Mesothelial cell of epicardium (in vitro differentiated cells): ENCODE data around the gene KCNA1. TPM values are rescaled to one million over a fixed set of nuclear protein-coding genes. Genes with fewer than 3 reads are reported as not detected.

Experiments used
- DNase-seq, 2 experiments: peaks; one replicate each; pipeline ENCODE4 v3.0.0; 2021; ENCODE audit warnings: low spot score in 2 of 2; ENCODE audit not compliant: unreplicated experiment in 2 of 2
- H3K27ac Mint-ChIP-seq: 2 replicates; pipeline ENCODE4 v1.8.0; 2021; ENCODE audit warnings: mixed read lengths
- H3K27me3 Mint-ChIP-seq: 2 replicates; pipeline ENCODE4 v1.8.0; 2021; ENCODE audit warnings: low read depth, mixed read lengths
- H3K36me3 Mint-ChIP-seq: 2 replicates; pipeline ENCODE4 v1.8.0; 2021; ENCODE audit warnings: mixed read lengths
- H3K4me1 Mint-ChIP-seq: 2 replicates; pipeline ENCODE4 v1.8.0; 2021; ENCODE audit warnings: mixed read lengths
- H3K4me3 Mint-ChIP-seq: 2 replicates; pipeline ENCODE4 v1.8.0; 2021; ENCODE audit warnings: mild to moderate bottlenecking, moderate library complexity, mixed read lengths
- H3K9me3 Mint-ChIP-seq: 2 replicates; pipeline ENCODE4 v1.8.0; 2021; ENCODE audit warnings: mixed read lengths
- CTCF ChIP-seq: fragments of 200-600 bp; sonication (generic); IDR thresholded peaks from one replicate; pipeline ENCODE4 v1.5.0; 2021; ENCODE audit warnings: antibody characterized with exemption; ENCODE audit not compliant: unreplicated experiment
- total RNA-seq: library from RNA; stranded (reverse); gene quantifications from 3 replicates; pipeline ENCODE4 v1.2.1, GENCODE V29; 2021

Gene KCNA1
- total RNA-seq, 1 donor from 2014 or later = not detected

- Mint-ChIP-seq H3K27me3 (peaks cover 80% of the 10 kb centered on the region), H3K27ac (no peak overlapping the region), H3K9me3 (no peaks in the 10 kb centered on the region), H3K4me1 (no peaks in the 10 kb centered on the region), H3K4me3 (no peak overlapping the region), H3K36me3 (no peaks in the 10 kb centered on the region)
- DNase-seq = no peak
- no peak for TF ChIP-seq CTCF
These were observed 23.7 kb downstream of the KCNA1 start for GRCh38 chr12:4933411-4933810.

GRCh38 chr12:4934407-4935035, 24.8 kb downstream of the KCNA1 start:
- no peaks in the 10 kb centered on the region for H3K36me3 Mint-ChIP-seq
- no peak overlapping the region for H3K4me3 Mint-ChIP-seq
- DNase-seq = no peak
- no peaks in the 10 kb centered on the region for H3K4me1 Mint-ChIP-seq
- no peak for TF ChIP-seq CTCF
- H3K27me3 Mint-ChIP-seq = peaks cover 70% of the 10 kb centered on the region
- no peak overlapping the region for H3K27ac Mint-ChIP-seq
- H3K9me3 Mint-ChIP-seq = no peaks in the 10 kb centered on the region

GRCh38 chr12:4938900-4939299, 29.2 kb downstream of the KCNA1 start:
- Mint-ChIP-seq H3K27ac (no peak overlapping the region), H3K4me3 (no peak overlapping the region), H3K4me1 (no peaks in the 10 kb centered on the region), H3K36me3 (no peaks in the 10 kb centered on the region), H3K9me3 (no peaks in the 10 kb centered on the region), H3K27me3 (peaks cover 42% of the 10 kb centered on the region)
- no peak for DNase-seq
- no peak for TF ChIP-seq CTCF

- Mint-ChIP-seq H3K4me1 (no peaks in the 10 kb centered on the region), H3K36me3 (no peaks in the 10 kb centered on the region), H3K9me3 (no peaks in the 10 kb centered on the region), H3K4me3 (no peak overlapping the region), H3K27me3 (peaks cover 41% of the 10 kb centered on the region), H3K27ac (no peak overlapping the region)
- DNase-seq = no peak
- no peak for TF ChIP-seq CTCF
These were observed 29.8 kb downstream of the KCNA1 start for GRCh38 chr12:4939418-4940023.

DNA sequence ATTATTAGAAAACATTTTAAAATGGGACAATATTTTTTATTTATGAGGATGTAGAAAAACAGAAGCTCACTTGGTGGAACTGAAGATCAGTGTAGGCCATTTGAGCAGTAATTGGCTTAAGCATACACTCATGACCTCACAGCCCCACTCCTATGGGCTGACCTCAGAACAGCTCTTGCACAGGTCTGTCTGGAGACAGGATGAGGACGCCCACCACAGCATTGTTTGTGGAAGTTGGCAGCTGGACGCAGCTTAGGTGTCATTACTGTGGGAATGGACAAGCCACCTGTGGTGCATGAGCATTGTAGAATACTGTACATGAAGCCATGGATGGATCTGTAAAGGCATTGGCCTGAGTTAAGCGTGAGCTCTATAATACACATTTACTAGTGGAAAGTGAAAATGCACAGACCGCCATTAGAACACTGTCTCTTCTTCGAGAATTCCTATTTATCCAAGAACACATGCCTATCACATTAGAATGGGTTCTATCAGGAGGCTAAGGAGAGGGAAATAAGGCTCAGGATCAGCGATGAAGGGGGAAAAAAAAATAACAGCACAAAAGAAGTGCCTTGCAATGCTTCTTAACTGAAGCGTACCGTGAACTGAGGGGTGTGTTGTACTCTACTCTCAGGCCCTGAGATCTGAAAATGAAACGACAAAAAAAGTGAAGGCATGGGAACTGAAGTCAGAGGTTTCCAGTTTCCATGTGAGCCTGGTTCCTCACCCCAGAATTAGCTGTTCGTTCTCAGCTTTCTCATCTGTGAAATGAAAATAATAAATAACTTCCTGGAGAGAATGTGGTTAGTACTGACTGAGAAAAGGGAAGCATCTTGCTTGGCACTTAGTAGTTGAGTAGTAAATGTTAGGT, 33.6 kb downstream of the KCNA1 start:
- Mint-ChIP-seq H3K9me3 (no peaks in the 10 kb centered on the region), H3K4me3 (no peak overlapping the region), H3K27ac (no peak overlapping the region), H3K36me3 (no peaks in the 10 kb centered on the region), H3K27me3 (peaks cover 33% of the 10 kb centered on the region), H3K4me1 (no peaks in the 10 kb centered on the region)
- no peak for DNase-seq
- no peak for TF ChIP-seq CTCF
